ENCODE measurements around the gene FOXO3.

Gene FOXO3

GRCh38 chr6:108574457-108575141 is 13.9 kb downstream of the FOXO3 start:
- no peak for DNase-seq (ENCODE audit: low read depth in 2 of 2)

DNA sequence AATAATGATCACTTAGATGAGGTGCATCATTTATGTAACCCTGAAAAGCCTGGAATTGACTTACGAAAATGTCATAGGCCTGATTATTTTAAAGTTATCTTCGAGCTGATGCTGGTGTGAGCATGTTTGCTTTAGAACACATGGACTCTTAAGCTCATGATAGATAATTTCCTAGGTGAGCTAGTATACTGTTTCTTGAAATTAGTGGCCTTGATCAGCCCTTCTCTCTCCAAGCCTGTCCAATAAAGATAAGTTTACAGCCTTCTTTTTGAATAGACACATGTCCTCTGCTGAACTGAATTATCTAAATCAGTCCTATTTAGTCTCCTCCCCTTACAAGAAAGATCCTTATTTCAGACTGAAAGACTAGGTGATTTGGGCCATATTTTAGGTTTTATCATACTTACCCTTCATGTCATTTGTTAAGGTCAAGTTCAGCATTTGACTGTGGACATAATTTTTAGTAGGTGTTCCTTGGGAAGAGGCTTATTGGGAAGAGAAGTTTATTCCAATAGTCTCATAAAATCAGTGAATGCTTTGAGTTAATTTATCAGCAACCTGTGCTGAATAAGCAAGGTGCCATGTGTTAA is 15.3 kb downstream of the FOXO3 start:
- DNase-seq (ENCODE audit: low read depth in 2 of 2), result no peak

GRCh38 chr6:108576709-108577108 is 16.0 kb downstream of the FOXO3 start:
- DNase-seq (ENCODE audit: low read depth in 2 of 2), result no peak

- no peak for DNase-seq (ENCODE audit: low read depth in 2 of 2)
Measured at GRCh38 chr6:108578166-108578565, 17.4 kb downstream of the FOXO3 start.

DNA sequence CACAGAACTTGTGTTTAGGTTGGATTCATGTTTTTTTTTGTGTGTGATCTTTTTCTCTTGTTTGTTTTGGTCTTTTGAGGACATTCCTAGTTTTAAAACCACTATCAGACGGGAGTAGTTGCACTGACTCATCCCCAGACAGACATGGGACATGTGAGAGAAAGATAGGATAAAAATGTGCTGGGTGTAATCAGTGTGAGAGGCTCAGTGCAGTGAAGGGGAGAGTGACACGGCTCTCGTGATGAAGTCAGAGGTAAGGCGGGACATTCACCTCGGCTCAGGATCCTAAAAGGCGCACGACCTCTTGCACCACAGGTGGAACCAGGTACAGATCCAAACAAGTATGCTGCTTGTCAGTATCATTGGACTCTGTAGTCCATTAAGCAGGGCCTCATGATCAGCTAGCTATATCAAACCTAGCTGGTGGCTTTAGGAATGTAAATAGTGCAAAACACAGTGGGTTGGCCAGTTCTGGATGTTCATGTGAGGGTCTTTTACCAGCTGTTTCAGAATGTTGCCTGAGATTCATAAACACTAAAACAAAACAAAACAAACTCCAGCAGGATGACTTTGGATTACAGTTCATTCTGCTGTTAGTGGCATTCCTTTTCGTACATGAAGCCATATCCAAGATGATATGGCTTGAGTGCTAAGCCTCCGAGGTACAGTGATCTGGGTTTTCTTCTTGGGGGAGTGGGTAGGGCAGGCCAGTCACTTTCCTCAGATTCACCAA is 18.0 kb downstream of the FOXO3 start:
- DNase-seq (ENCODE audit: low read depth in 2 of 2), result no peak

- no peak for DNase-seq (ENCODE audit: low read depth in 2 of 2)
Measured at GRCh38 chr6:108579328-108579721, 18.6 kb downstream of the FOXO3 start.

DNA sequence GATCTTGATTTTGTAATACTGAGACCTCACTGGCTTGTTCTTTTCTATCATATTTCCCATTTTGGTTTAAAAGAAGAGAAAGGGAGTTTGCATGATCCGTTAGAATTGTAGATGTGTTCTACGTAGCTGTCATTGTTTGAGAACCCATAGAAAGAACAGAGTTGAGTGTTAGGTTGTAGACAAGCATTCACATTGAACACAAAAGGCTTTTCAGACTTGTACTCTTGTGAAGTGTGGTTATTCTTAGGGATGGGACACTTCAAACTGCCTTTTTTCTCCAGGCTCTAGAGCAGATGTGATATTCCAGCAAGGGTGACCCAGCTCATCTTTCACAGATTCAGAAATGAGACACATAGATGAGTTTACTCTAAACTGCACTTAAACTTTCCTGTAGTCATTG is 19.9 kb downstream of the FOXO3 start:
- DNase-seq (ENCODE audit: low read depth in 2 of 2), result no peak

GRCh38 chr6:108581237-108581931 is 20.7 kb downstream of the FOXO3 start:
- DNase-seq (ENCODE audit: low read depth in 2 of 2), result no peak

DNA sequence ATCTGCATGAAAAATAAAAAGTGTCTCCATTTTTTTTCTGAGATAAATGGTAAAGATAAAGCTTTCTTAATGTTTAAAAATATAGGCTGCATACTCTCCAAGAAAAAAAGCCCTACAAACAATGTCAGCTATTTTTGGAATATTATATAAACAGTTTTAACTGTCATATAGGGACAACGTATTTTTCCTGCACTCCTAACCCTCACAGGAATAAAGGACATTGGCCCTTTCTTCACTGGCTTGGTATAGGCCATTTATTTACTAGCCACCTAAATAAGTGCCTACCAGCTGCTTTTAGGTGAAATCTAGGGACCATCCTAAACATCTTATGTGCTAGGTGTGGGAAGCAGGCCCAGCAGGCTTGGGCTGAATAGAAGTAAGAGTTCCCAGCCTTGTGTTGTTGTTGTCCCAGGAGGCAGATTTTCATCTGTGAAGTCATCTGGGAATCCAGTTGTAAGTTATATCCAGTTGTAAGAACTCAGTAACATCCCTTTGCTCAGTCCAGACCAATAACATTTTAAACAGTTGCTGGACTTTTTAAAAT is 21.3 kb downstream of the FOXO3 start:
- DNase-seq (ENCODE audit: low read depth in 2 of 2), result no peak

- no peak for DNase-seq (ENCODE audit: low read depth in 2 of 2)
Measured at GRCh38 chr6:108582618-108583017, 21.9 kb downstream of the FOXO3 start.

- DNase-seq (ENCODE audit: low read depth in 2 of 2), result no peak
Measured at GRCh38 chr6:108584323-108584722, 23.6 kb downstream of the FOXO3 start.

GRCh38 chr6:108585359-108585758 is 24.6 kb downstream of the FOXO3 start:
- no peak for DNase-seq (ENCODE audit: low read depth in 2 of 2)

GRCh38 chr6:108585921-108586536 is 25.3 kb downstream of the FOXO3 start:
- DNase-seq (ENCODE audit: low read depth in 2 of 2), result no peak

GRCh38 chr6:108587258-108588059 is 26.7 kb downstream of the FOXO3 start:
- DNase-seq (ENCODE audit: low read depth in 2 of 2), result no peak

DNA sequence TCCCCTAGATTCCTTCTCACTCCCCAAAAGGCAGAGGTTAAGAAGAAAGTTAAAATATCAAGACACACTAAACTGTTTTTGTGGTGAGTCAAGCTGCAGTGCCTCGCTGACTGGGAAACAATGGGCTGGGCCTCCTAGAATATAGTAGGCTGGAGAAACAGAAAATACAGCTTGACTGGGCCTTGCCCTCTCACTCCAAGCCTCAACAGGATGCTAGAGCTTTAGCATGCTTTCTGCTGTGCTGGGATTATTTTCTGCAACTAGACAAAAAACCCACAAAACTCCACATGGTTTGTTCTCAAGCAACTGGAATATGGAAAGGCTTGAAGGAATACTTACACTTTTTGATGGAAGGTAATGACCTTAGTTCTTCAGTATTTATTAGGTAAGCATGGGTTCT is 27.9 kb downstream of the FOXO3 start:
- no peak for DNase-seq (ENCODE audit: low read depth in 2 of 2)

GRCh38 chr6:108589244-108589791 is 28.6 kb downstream of the FOXO3 start:
- no peak for DNase-seq (ENCODE audit: low read depth in 2 of 2)

DNA sequence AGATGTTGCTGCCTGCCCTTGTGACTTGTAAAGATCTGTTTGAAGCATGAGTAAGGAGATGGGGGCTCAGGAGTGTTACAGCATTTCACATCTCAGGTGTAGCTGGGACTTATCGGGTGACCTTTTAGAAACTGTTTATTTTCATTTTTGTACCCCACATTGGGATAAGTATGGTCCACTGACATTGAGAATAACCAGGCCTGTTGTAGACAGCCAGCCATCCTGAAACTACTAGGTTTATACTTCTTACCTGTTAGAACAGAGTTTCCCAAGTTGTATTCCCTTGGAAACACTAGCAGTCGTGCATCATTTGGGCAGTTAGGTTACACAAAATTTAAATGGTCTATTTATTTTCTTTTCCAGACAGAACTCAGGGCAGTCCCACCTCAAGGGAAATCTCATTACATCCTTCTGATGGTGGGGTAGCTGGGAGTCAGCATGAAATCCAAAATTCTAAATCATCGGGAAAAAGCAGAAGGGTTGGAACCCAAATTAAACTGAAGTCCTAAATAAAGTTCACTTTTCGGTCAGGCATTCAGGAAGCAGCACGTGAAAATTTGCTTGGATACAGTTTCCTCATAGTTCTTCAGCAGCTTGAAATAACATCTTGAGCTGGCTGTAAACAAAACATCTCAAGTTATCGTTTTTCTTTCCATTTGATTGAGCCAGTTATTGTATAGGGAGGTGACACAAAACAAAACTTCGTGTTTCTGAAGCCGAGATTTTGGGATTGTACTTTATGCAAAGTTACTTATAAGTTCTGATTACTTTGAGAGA is 30.5 kb downstream of the FOXO3 start:
- no peak for DNase-seq (ENCODE audit: low read depth in 2 of 2)

DNA sequence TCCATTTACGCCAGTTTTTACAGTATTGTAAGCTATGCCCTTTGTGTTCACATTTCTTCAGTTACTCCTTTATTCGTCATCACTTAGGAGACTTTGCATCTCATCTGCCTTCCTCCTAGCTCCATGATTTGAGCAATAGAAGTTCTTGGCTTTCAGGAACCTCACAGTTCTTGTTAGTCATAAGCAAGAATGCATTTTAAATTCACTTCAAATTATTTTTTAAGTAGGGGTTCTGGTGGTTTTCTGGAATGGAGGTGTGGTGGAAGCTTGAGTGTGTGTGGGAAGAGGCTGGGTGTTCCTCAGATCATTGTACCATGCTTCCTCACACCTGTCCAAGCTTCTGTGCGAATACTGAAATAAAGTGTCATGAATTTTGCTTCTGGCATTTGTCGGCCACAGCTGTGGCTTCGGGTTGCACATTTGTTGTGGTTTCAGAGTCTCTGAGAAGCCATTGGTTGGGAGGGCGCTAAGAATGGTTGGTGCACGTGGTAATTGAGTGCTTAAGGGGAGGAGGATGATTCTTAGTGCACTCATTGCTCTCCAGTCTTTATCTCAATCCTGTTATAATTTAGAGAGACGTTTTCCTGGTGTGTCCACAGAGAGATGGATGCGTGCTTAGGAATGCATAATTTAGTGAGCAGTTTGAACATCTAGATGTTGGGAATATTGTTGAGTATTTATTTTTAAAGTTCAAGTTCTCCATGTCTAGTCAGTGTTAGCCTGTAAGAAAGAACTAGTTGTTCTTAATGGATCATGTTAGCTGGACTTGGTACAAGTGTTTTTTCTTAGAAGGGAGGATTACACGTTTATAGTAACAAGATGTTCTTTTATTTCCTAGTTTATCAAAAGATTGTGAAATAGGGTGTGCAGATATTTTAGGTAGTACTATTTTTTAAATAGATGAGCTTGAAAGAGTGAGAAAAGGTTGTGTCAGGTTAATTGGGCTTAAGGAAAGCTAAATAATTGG is 31.9 kb downstream of the FOXO3 start:
- peak; percentile 11 to 14 for DNase-seq (ENCODE audit: low read depth in 2 of 2)

- no peak for DNase-seq (ENCODE audit: low read depth in 2 of 2)
Measured at GRCh38 chr6:108594151-108594550, 33.4 kb downstream of the FOXO3 start.

All from stimulated activated CD8-positive, alpha-beta memory T cell treated with anti-CD3 and anti-CD28 coated beads, Interleukin-15, amount 100 ng/mL, for 4 hours (primary cell).